ACC112 (cell line): ENCODE data around the gene KRT79.

Experiments used
- H2AFZ ChIP-seq: fragments of 200-600 bp; sonication (generic); one replicate; pipeline ENCODE4 v1.6.0; 2017; ENCODE audit warnings: antibody characterized with exemption, low read length; ENCODE audit not compliant: unreplicated experiment
- H3K27ac ChIP-seq: fragments of 200-600 bp; sonication (generic); 2 replicates; pipeline ENCODE4 v1.5.1; 2014; ENCODE audit warnings: low read depth, mild to moderate bottlenecking, antibody characterized with exemption, low read length, moderate library complexity
- H3K27me3 ChIP-seq: fragments of 200-600 bp; sonication (generic); 2 replicates; pipeline ENCODE4 v1.6.1; 2014; ENCODE audit warnings: mild to moderate bottlenecking, antibody characterized with exemption, low read length, moderate library complexity, mixed read lengths; ENCODE audit not compliant: insufficient read depth
- H3K36me3 ChIP-seq: fragments of 200-600 bp; sonication (generic); 2 replicates; pipeline ENCODE4 v1.6.1; 2016; ENCODE audit warnings: mild to moderate bottlenecking, antibody characterized with exemption, low read length, moderate library complexity, mixed read lengths; ENCODE audit not compliant: insufficient read depth
- H3K4me1 ChIP-seq: fragments of 200-600 bp; sonication (generic); one replicate; pipeline ENCODE4 v1.6.1; 2016; ENCODE audit warnings: low read length, mixed read lengths; ENCODE audit not compliant: insufficient read depth, unreplicated experiment, control insufficient read depth
- H3K4me3 ChIP-seq: fragments of 200-600 bp; sonication (generic); 2 replicates; pipeline ENCODE4 v1.5.1; 2014; ENCODE audit warnings: mild to moderate bottlenecking, low read depth, low read length
- H3K79me2 ChIP-seq: fragments of 200-600 bp; sonication (generic); one replicate; pipeline ENCODE4 v1.6.0; 2016; ENCODE audit warnings: low read length; ENCODE audit not compliant: control insufficient read depth, unreplicated experiment, insufficient read depth

The KRT79 gene

GRCh38 chr12:52832985-52833905 lies 866 bp downstream of the KRT79 start:
- Histone ChIP-seq H3K27ac (no peak overlapping the region), H3K4me3 (no peak overlapping the region), H3K36me3 (no peaks in the 10 kb centered on the region), H3K79me2 (no peaks in the 10 kb centered on the region), H3K4me1 (peaks cover 28% of the 10 kb centered on the region), H3K27me3 (no peaks in the 10 kb centered on the region), H2AFZ (no peak overlapping the region)

GRCh38 chr12:52832451-52832850 lies 1.7 kb downstream of the KRT79 start:
- no peaks in the 10 kb centered on the region for H3K27me3 ChIP-seq
- no peaks in the 10 kb centered on the region for H3K36me3 ChIP-seq
- no peak overlapping the region for H3K27ac ChIP-seq
- no peak overlapping the region for H3K4me3 ChIP-seq
- H3K79me2 ChIP-seq = no peaks in the 10 kb centered on the region
- peaks cover 21% of the 10 kb centered on the region for H3K4me1 ChIP-seq
- no peak overlapping the region for H2AFZ ChIP-seq

GRCh38 chr12:52831251-52831650 lies 2.9 kb downstream of the KRT79 start:
- H3K27me3 ChIP-seq = no peaks in the 10 kb centered on the region
- peaks cover 9% of the 10 kb centered on the region for H3K4me1 ChIP-seq

GRCh38 chr12:52829986-52830770 lies 3.9 kb downstream of the KRT79 start:
- Histone ChIP-seq H3K4me3 (no peak overlapping the region), H3K36me3 (no peaks in the 10 kb centered on the region), H3K27me3 (no peaks in the 10 kb centered on the region), H3K27ac (no peak overlapping the region), H3K4me1 (no peaks in the 10 kb centered on the region), H2AFZ (no peak overlapping the region), H3K79me2 (no peaks in the 10 kb centered on the region)

More at GRCh38 chr12:52831251-52831650, 2.9 kb downstream of the KRT79 start:
- Histone ChIP-seq H3K27ac (no peak overlapping the region), H2AFZ (no peak overlapping the region), H3K4me3 (no peak overlapping the region), H3K79me2 (no peaks in the 10 kb centered on the region), H3K36me3 (no peaks in the 10 kb centered on the region)

GRCh38 chr12:52828591-52829021 lies 5.5 kb downstream of the KRT79 start:
- no peaks in the 10 kb centered on the region for H3K79me2 ChIP-seq
- H3K36me3 ChIP-seq = no peaks in the 10 kb centered on the region
- H3K27ac ChIP-seq = no peak overlapping the region
- no peak overlapping the region for H3K4me3 ChIP-seq
- no peaks in the 10 kb centered on the region for H3K27me3 ChIP-seq
- H3K4me1 ChIP-seq = no peaks in the 10 kb centered on the region
- no peak overlapping the region for H2AFZ ChIP-seq

GRCh38 chr12:52828156-52828555 lies 6.0 kb downstream of the KRT79 start:
- no peaks in the 10 kb centered on the region for H3K79me2 ChIP-seq
- no peaks in the 10 kb centered on the region for H3K36me3 ChIP-seq
- no peak overlapping the region for H3K4me3 ChIP-seq
- no peaks in the 10 kb centered on the region for H3K4me1 ChIP-seq
- no peak overlapping the region for H2AFZ ChIP-seq
- H3K27ac ChIP-seq = no peak overlapping the region
- H3K27me3 ChIP-seq = no peaks in the 10 kb centered on the region

GRCh38 chr12:52827499-52828090 lies 6.5 kb downstream of the KRT79 start:
- no peaks in the 10 kb centered on the region for H3K27me3 ChIP-seq
- H3K4me1 ChIP-seq = no peaks in the 10 kb centered on the region
- H3K36me3 ChIP-seq = no peaks in the 10 kb centered on the region
- H3K4me3 ChIP-seq = no peak overlapping the region
- no peak overlapping the region for H2AFZ ChIP-seq
- H3K79me2 ChIP-seq = no peaks in the 10 kb centered on the region
- no peak overlapping the region for H3K27ac ChIP-seq

GRCh38 chr12:52826611-52827498 lies 7.3 kb downstream of the KRT79 start:
- H3K27me3 ChIP-seq = no peaks in the 10 kb centered on the region
- no peak overlapping the region for H2AFZ ChIP-seq
- H3K79me2 ChIP-seq = no peaks in the 10 kb centered on the region
- peaks cover 7% of the 10 kb centered on the region for H3K4me1 ChIP-seq
- H3K27ac ChIP-seq = no peak overlapping the region
- no peaks in the 10 kb centered on the region for H3K36me3 ChIP-seq
- no peak overlapping the region for H3K4me3 ChIP-seq

- no peak overlapping the region for H2AFZ ChIP-seq
Measured at GRCh38 chr12:52825961-52826360, 8.2 kb downstream of the KRT79 start.

More at GRCh38 chr12:52825961-52826360, 8.2 kb downstream of the KRT79 start:
- no peaks in the 10 kb centered on the region for H3K27me3 ChIP-seq
- no peaks in the 10 kb centered on the region for H3K36me3 ChIP-seq
- H3K4me3 ChIP-seq = no peak overlapping the region
- H3K27ac ChIP-seq = no peak overlapping the region
- peaks cover 7% of the 10 kb centered on the region for H3K4me1 ChIP-seq
- no peaks in the 10 kb centered on the region for H3K79me2 ChIP-seq
